AG04449 (cell line): Measurements from ENCODE around the gene FBP1.

Source experiments
- CTCF ChIA-PET: fragments of 350-600 bp; formaldehyde crosslinking; extraction: SDS; loops from one replicate; lab custom pipeline; 2021; ENCODE audit warnings: antibody characterized with exemption; lab: Yijun Ruan, JAX
- POLR2A ChIA-PET: fragments of 400-600, 350-600 bp; formaldehyde crosslinking; extraction: SDS; loops from one replicate; lab custom pipeline; 2020; ENCODE audit warnings: antibody characterized with exemption, inconsistent platforms; lab: Yijun Ruan, JAX
- DNase-seq: peaks from one replicate; pipeline ENCODE4 v3.0.0-alpha.2; 2010; ENCODE audit warnings: low read depth, low spot score
- H3K4me3 ChIP-seq: 2 replicates; pipeline ENCODE4 v1.5.1; 2011; ENCODE audit warnings: low read depth, mild to moderate bottlenecking, control low read depth, low read length
- TF ChIP-seq, protein P1 (sequence below): IDR thresholded peaks from one replicate; pipeline ENCODE4 v1.5.1; 2011; ENCODE audit warnings: mild to moderate bottlenecking, moderate library complexity, low read length, control low read depth, inconsistent platforms; ENCODE audit not compliant: insufficient read depth; ENCODE audit errors: missing control alignments

The FBP1 gene

DNA sequence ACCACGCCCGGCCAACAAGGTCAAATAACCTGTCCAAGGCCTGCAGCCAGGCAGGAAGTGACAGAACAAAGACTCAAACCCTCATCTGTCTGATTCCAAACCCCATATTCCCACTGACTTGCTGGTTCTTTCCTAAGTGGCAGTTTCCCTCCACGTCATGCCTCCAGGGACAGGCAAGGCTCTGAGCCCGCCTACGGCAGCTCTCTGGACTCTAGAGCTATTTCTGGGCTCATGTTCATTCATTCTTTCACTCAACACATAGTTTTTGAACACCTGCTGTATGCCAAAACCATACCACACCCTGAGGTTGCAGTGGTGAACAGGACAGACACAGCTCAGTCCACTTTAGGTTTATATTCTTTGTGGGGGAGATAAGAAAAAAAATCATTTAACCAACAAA is 5.2 kb upstream of the FBP1 start:
- DNase-seq: no peak
- ChIA-PET POLR2A (no interaction called here), CTCF (interaction anchor here (1.2 kb wide), 1 partner anchor 487 kb away, joined by 3 read pairs; no protein-coding TSS in a partner anchor)
- TF ChIP-seq, protein P1, sequence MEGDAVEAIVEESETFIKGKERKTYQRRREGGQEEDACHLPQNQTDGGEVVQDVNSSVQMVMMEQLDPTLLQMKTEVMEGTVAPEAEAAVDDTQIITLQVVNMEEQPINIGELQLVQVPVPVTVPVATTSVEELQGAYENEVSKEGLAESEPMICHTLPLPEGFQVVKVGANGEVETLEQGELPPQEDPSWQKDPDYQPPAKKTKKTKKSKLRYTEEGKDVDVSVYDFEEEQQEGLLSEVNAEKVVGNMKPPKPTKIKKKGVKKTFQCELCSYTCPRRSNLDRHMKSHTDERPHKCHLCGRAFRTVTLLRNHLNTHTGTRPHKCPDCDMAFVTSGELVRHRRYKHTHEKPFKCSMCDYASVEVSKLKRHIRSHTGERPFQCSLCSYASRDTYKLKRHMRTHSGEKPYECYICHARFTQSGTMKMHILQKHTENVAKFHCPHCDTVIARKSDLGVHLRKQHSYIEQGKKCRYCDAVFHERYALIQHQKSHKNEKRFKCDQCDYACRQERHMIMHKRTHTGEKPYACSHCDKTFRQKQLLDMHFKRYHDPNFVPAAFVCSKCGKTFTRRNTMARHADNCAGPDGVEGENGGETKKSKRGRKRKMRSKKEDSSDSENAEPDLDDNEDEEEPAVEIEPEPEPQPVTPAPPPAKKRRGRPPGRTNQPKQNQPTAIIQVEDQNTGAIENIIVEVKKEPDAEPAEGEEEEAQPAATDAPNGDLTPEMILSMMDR: no peak
- no peak overlapping the region for H3K4me3 ChIP-seq

- CTCF ChIA-PET: no interaction called here
- H3K4me3 ChIP-seq: no peak overlapping the region
- TF ChIP-seq, protein P1: no peak
- no peak for DNase-seq
- POLR2A ChIA-PET: no interaction called here
These were observed 4.4 kb upstream of the FBP1 start for GRCh38 chr9:94643741-94644140.

DNA sequence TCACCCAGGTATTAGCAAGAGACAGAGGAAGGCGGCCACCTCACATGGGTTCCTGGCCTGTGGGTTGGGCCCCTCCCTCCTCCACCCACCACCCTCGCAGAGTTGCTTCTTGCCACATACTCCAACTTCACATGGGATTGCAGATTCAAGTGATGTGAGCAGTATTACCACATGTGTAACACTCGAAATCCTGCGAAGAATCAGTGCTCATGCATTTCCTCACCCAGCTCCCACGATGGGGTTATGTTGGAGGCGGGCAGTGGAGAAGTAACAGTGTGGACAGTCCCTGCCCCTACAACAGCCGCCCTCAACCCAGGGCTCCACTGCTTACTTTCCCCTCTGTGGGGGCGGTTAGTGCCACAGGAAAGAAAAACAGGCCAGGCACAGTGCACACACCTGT is 3.9 kb upstream of the FBP1 start:
- ChIA-PET POLR2A (no interaction called here), CTCF (interaction anchor here (0.8 kb wide), 1 partner anchor 38 kb away, joined by 3 read pairs; no protein-coding TSS in a partner anchor)
- H3K4me3 ChIP-seq: no peak overlapping the region
- no peak for DNase-seq
- TF ChIP-seq, protein P1: no peak

DNA sequence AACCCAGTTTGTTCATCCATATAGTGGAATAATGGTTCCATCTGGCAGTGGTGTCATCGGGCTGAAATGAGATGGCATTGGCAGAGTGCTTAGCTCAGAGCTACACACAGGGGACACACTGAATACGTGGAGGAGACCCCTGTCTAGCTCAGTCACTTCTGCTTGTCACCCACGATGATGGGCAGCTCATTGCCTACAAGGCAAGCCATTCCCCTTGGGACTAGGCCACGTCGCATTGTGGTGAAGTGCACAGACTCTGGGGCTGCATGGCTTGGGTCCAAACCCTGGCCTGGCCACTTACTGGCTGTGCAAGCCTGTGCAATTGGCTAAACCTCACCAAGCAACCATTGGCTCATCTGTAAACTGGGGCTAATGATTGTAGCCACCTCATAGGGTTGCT is 3.2 kb upstream of the FBP1 start:
- H3K4me3 ChIP-seq: no peak overlapping the region
- TF ChIP-seq, protein P1: no peak
- no peak for DNase-seq
- POLR2A ChIA-PET: no interaction called here
- CTCF ChIA-PET: interaction anchor here (0.8 kb wide), 1 partner anchor 38 kb away, joined by 3 read pairs; no protein-coding TSS in a partner anchor

DNA sequence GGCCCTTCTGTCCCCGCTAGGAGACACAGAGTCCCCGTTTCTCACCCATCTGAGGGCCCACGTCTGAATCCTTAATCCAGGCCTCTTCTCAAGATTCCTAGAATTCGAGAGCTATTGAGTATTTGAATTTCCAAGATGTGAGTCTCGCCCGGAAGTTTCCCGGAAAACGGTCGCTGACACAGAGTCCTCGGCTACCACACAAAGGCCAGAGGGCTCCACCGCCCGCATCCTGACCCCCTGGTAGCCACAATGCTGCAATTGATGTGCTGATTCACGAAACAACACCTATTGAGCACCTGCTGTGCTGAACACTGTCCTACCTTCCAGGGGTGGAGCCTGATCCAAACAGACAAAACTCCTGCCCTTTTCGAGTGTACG is 670 bp upstream of the FBP1 start:
- TF ChIP-seq, protein P1: no peak
- POLR2A ChIA-PET: interaction anchor here (1.1 kb wide), 1 partner anchor 9 kb away, joined by 3 read pairs; no protein-coding TSS in a partner anchor
- no peak overlapping the region for H3K4me3 ChIP-seq
- no peak for DNase-seq
- CTCF ChIA-PET: interaction anchor here (1.0 to 1.3 kb wide), 2 partner anchors 8 to 36 kb away, joined by 3 to 5 read pairs; no protein-coding TSS in a partner anchor

GRCh38 chr9:94638335-94639060 is 820 bp downstream of the FBP1 start:
- H3K4me3 ChIP-seq: no peak overlapping the region; the same call in 1 of the 2 replicates
- no peak for DNase-seq
- CTCF ChIA-PET: no interaction called here
- POLR2A ChIA-PET: interaction anchor here (0.7 kb wide), 1 partner anchor 10 kb away, joined by 3 read pairs; no protein-coding TSS in a partner anchor
- TF ChIP-seq, protein P1: no peak
